GM12891 (cell line): ENCODE measurements around the gene CARD19.

Experiments
- DNase-seq: peaks from one replicate; pipeline ENCODE4 v3.0.0; 2011; ENCODE audit warnings: low spot score; ENCODE audit not compliant: insufficient read length
- FAIRE-seq: peaks from 2 replicates; lab custom pipeline; 2011; peaks lifted over from hg19 to GRCh38; lab: Jason Lieb, UNC
- PAX5 ChIP-seq: IDR thresholded peaks from 2 replicates; pipeline ENCODE4 v1.6.1; 2011; ENCODE audit warnings: low read length, moderate library complexity, mild to moderate bottlenecking; ENCODE audit not compliant: insufficient read depth, severe bottlenecking
- POLR2A ChIP-seq: IDR thresholded peaks from 2 replicates; pipeline ENCODE4 v1.6.1; 2011; ENCODE audit warnings: low read depth, low read length, control low read depth
- POLR2AphosphoS5 ChIP-seq: IDR thresholded peaks from 2 replicates; pipeline ENCODE4 v1.6.1; 2011; ENCODE audit warnings: low read depth, low read length, control low read depth
- POU2F2 ChIP-seq: IDR thresholded peaks from 2 replicates; pipeline ENCODE4 v1.6.1; 2011; ENCODE audit warnings: low read depth, mild to moderate bottlenecking, control low read depth, low read length, moderate library complexity
- SPI1 ChIP-seq: IDR thresholded peaks from 2 replicates; pipeline ENCODE4 v1.6.1; 2011; ENCODE audit warnings: low read depth, low read length, control low read depth
- TAF1 ChIP-seq: IDR thresholded peaks from 2 replicates; pipeline ENCODE4 v1.6.1; 2011; ENCODE audit warnings: low read depth, low read length, control low read depth

The CARD19 gene

GRCh38 chr9:93064392-93065134 is 31.5 kb upstream of the CARD19 start:
- DNase-seq (peak; percentile 86), FAIRE-seq (peak; percentile 98)
- peak; percentile 52 for TF ChIP-seq POU2F2
- TF ChIP-seq POLR2A = peak; percentile 74
- TF ChIP-seq POLR2AphosphoS5 = peak; percentile 78
- no peak for TF ChIP-seq TAF1
- peak; percentile 52 for TF ChIP-seq SPI1
- TF ChIP-seq PAX5 = peak; percentile 1

GRCh38 chr9:93065135-93065720 is 30.8 kb upstream of the CARD19 start:
- DNase-seq (no peak), FAIRE-seq (no peak)
- no peak for TF ChIP-seq POLR2AphosphoS5
- TF ChIP-seq POU2F2 = no peak
- TF ChIP-seq PAX5 = no peak
- TF ChIP-seq SPI1 = no peak

GRCh38 chr9:93066978-93067603 is 28.9 kb upstream of the CARD19 start:
- TF ChIP-seq SPI1 = no peak
- no peak for TF ChIP-seq POU2F2
- TF ChIP-seq TAF1 = no peak
- TF ChIP-seq POLR2A = no peak
- peak; percentile 43 for FAIRE-seq

GRCh38 chr9:93068956-93069355 is 27.1 kb upstream of the CARD19 start:
- no peak for DNase-seq
- TF ChIP-seq POLR2A = no peak
- TF ChIP-seq TAF1 = no peak
- no peak for TF ChIP-seq POLR2AphosphoS5
- no peak for TF ChIP-seq PAX5
- no peak for TF ChIP-seq SPI1
- TF ChIP-seq POU2F2 = no peak
- FAIRE-seq = no peak

More at GRCh38 chr9:93066978-93067603, 28.9 kb upstream of the CARD19 start:
- DNase-seq = no peak

GRCh38 chr9:93071464-93071863 is 24.6 kb upstream of the CARD19 start:
- DNase-seq = no peak
- FAIRE-seq = peak; percentile 88
- peak; percentile 28; the same call in 1 of the 2 replicates for TF ChIP-seq SPI1
- TF ChIP-seq TAF1 = no peak
- no peak for TF ChIP-seq POLR2A

- TF ChIP-seq POLR2AphosphoS5 (no peak), POLR2A (no peak), PAX5 (no peak), SPI1 (no peak), POU2F2 (no peak), TAF1 (no peak)
- FAIRE-seq (no peak), DNase-seq (no peak)
These were observed 23.6 kb upstream of the CARD19 start for GRCh38 chr9:93072383-93072795.

- FAIRE-seq = no peak
- TF ChIP-seq PAX5 (no peak), POU2F2 (no peak), SPI1 (no peak)
- DNase-seq = no peak
These were observed 19.8 kb upstream of the CARD19 start for GRCh38 chr9:93076101-93076791.

GRCh38 chr9:93076792-93077128 is 19.3 kb upstream of the CARD19 start:
- FAIRE-seq (no peak), DNase-seq (no peak)
- TF ChIP-seq POLR2AphosphoS5 = no peak

- TF ChIP-seq PAX5 = no peak
- TF ChIP-seq POU2F2 = peak; percentile 65; the same call in 1 of the 2 replicates
- DNase-seq = no peak
- FAIRE-seq = peak; percentile 73
These were observed 18.6 kb upstream of the CARD19 start for GRCh38 chr9:93077367-93077766.

GRCh38 chr9:93077811-93078210 is 18.2 kb upstream of the CARD19 start:
- no peak for FAIRE-seq
- no peak for DNase-seq
- no peak for TF ChIP-seq POU2F2
- TF ChIP-seq PAX5 = no peak
- TF ChIP-seq POLR2A = no peak
- no peak for TF ChIP-seq SPI1
- no peak for TF ChIP-seq TAF1
- no peak for TF ChIP-seq POLR2AphosphoS5
